ENCODE results near the gene IQCN. TPM values are rescaled to one million over a fixed set of nuclear protein-coding genes. Genes with fewer than 3 reads are reported as not detected.

IQCN gene
- total RNA-seq, 3 donors from 2014 or later (not counting 1 experiment from before 2014, with no cell fraction given), result 13.7 to 19.4 (median 15.6) TPM

DNA sequence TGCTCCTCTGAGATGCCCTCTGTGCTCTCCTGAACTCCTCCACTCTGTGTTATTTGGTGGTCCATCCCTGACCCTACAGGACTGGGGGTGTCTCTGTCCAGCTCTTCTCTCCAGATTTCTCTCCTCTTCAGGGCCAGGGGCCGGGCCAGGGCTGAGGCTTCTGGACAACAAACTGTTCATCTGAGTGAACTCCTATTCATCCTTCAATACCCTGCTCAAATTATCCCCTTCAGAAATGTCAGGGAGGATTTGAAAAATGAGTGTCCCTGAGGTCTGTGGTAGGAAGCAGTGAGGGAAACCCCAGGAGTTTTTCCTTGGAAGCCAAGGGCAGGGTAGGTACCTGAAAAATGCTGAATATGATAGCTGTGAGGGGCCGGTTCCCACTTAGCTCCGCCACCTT, 55.7 kb downstream of the IQCN start:
- intact Hi-C loops (cut with micrococcal nuclease), result no loop called here
- H3K36me3 ChIP-seq (ENCODE audit: control insufficient read depth, insufficient read depth, low read length), result no peaks in the 10 kb centered on the region
- no peaks in the 10 kb centered on the region for H3K4me1 ChIP-seq (ENCODE audit: control insufficient read depth, insufficient read depth, low read length)
- Mint-ChIP-seq H3K4me3 (no peak overlapping the region), H3K36me3 (no peaks in the 10 kb centered on the region), H3K4me1 (no peaks in the 10 kb centered on the region), H3K27me3 (ENCODE audit: low read depth in 2 of 2) (peaks cover 17 to 25% of the 10 kb centered on the region in 2 donors), H3K9me3 (no peaks in the 10 kb centered on the region), H3K27ac (no peak overlapping the region)
- no peak overlapping the region for H3K27ac ChIP-seq (ENCODE audit: low read length)
- 94% methylated on average over 3 of the region's 3 CpGs for WGBS (ENCODE audit: insufficient coverage)
- H3K27me3 ChIP-seq (ENCODE audit: control insufficient read depth, insufficient read depth, low read length), result peaks cover 4% of the 10 kb centered on the region
- DNase-seq (no peak), ATAC-seq (no peak)
- H3K4me3 ChIP-seq (ENCODE audit: low read length), result no peak overlapping the region
- no peaks in the 10 kb centered on the region for H3K9me3 ChIP-seq (ENCODE audit: control insufficient read depth, insufficient read depth, low read length)
- no peak for TF ChIP-seq CTCF (IDR thresholded peaks at IDR 0.05)

GRCh38 chr19:18218159-18218558, 56.1 kb downstream of the IQCN start:
- Histone ChIP-seq H3K27ac (ENCODE audit: low read length) (no peak overlapping the region), H3K4me1 (ENCODE audit: control insufficient read depth, insufficient read depth, low read length) (no peaks in the 10 kb centered on the region), H3K36me3 (ENCODE audit: control insufficient read depth, insufficient read depth, low read length) (no peaks in the 10 kb centered on the region), H3K27me3 (ENCODE audit: control insufficient read depth, insufficient read depth, low read length) (peaks cover 3% of the 10 kb centered on the region), H3K9me3 (ENCODE audit: control insufficient read depth, insufficient read depth, low read length) (no peaks in the 10 kb centered on the region), H3K4me3 (ENCODE audit: low read length) (no peak overlapping the region)
- intact Hi-C loops (cut with micrococcal nuclease), result no loop called here
- TF ChIP-seq CTCF (IDR thresholded peaks at IDR 0.05), result no peak
- Mint-ChIP-seq H3K9me3 (no peaks in the 10 kb centered on the region), H3K27me3 (ENCODE audit: low read depth in 2 of 2) (peaks cover 17 to 22% of the 10 kb centered on the region in 2 donors), H3K4me1 (no peaks in the 10 kb centered on the region), H3K27ac (no peak overlapping the region), H3K36me3 (no peaks in the 10 kb centered on the region), H3K4me3 (no peak overlapping the region)
- DNase-seq, result no peak
- WGBS (ENCODE audit: insufficient coverage), result 87% methylated on average over 17 of the region's 17 CpGs
- ATAC-seq, result peak in 1 of 3 donors; percentile 6

- H3K27ac ChIP-seq (ENCODE audit: low read length), result no peak overlapping the region
- H3K4me3 ChIP-seq (ENCODE audit: low read length), result no peak overlapping the region
- DNase-seq (no peak), ATAC-seq (no peak)
- H3K27ac Mint-ChIP-seq, result no peak overlapping the region
- H3K36me3 Mint-ChIP-seq, result no peaks in the 10 kb centered on the region
- no peak for TF ChIP-seq CTCF (IDR thresholded peaks at IDR 0.05)
- no peaks in the 10 kb centered on the region for H3K9me3 ChIP-seq (ENCODE audit: control insufficient read depth, insufficient read depth, low read length)
- H3K4me1 Mint-ChIP-seq, result no peaks in the 10 kb centered on the region
- intact Hi-C loops (cut with micrococcal nuclease), result no loop called here
- peaks cover 3% of the 10 kb centered on the region for H3K27me3 ChIP-seq (ENCODE audit: control insufficient read depth, insufficient read depth, low read length)
- H3K27me3 Mint-ChIP-seq (ENCODE audit: low read depth in 2 of 2), result peaks cover 11 to 14% of the 10 kb centered on the region in 2 donors
- WGBS (ENCODE audit: insufficient coverage), result 94% methylated on average over 6 of the region's 8 CpGs
- no peaks in the 10 kb centered on the region for H3K36me3 ChIP-seq (ENCODE audit: control insufficient read depth, insufficient read depth, low read length)
- H3K4me3 Mint-ChIP-seq, result no peak overlapping the region
- no peaks in the 10 kb centered on the region for H3K9me3 Mint-ChIP-seq
- no peaks in the 10 kb centered on the region for H3K4me1 ChIP-seq (ENCODE audit: control insufficient read depth, insufficient read depth, low read length)
Measured at GRCh38 chr19:18216789-18217188, 57.5 kb downstream of the IQCN start.

- intact Hi-C loops (cut with micrococcal nuclease), result no loop called here
- no peak for DNase-seq
- peaks cover 3 to 5% of the 10 kb centered on the region in 2 donors for H3K27me3 Mint-ChIP-seq (ENCODE audit: low read depth in 2 of 2)
- WGBS (ENCODE audit: insufficient coverage), result 64% methylated on average over 7 of the region's 7 CpGs
- Histone ChIP-seq H3K27me3 (ENCODE audit: control insufficient read depth, insufficient read depth, low read length) (no peaks in the 10 kb centered on the region), H3K4me3 (ENCODE audit: low read length) (no peak overlapping the region), H3K36me3 (ENCODE audit: control insufficient read depth, insufficient read depth, low read length) (no peaks in the 10 kb centered on the region), H3K4me1 (ENCODE audit: control insufficient read depth, insufficient read depth, low read length) (no peaks in the 10 kb centered on the region), H3K9me3 (ENCODE audit: control insufficient read depth, insufficient read depth, low read length) (no peaks in the 10 kb centered on the region), H3K27ac (ENCODE audit: low read length) (no peak overlapping the region)
- H3K27ac Mint-ChIP-seq, result no peak overlapping the region
- TF ChIP-seq CTCF (IDR thresholded peaks at IDR 0.05), result no peak
- H3K4me1 Mint-ChIP-seq, result no peaks in the 10 kb centered on the region
- H3K4me3 Mint-ChIP-seq, result no peak overlapping the region
- H3K9me3 Mint-ChIP-seq, result no peaks in the 10 kb centered on the region
- no peaks in the 10 kb centered on the region for H3K36me3 Mint-ChIP-seq
- ATAC-seq, result peak in 1 of 3 donors; percentile 36
Measured at GRCh38 chr19:18214779-18215433, 59.3 kb downstream of the IQCN start.
